ENCODE measurements around the gene PRKN.

GRCh38 chr6:162719528-162719927, 8.0 kb downstream of the PRKN start:
- no peak for TF ChIP-seq CTCF (conservative IDR thresholded peaks at IDR 0.05; ENCODE audit: low read depth in 2 of 2)
- TF ChIP-seq EZH2 (IDR thresholded peaks at IDR 0.05; ENCODE audit: low read depth, unreplicated experiment) = no peak
- TF ChIP-seq POLR2AphosphoS5 (IDR thresholded peaks at IDR 0.05; ENCODE audit: low read depth) = no peak
- no peak for TF ChIP-seq REST (IDR thresholded peaks at IDR 0.05; ENCODE audit: unreplicated experiment)
- no peak for TF ChIP-seq EZH2phosphoT487 (IDR thresholded peaks at IDR 0.05; ENCODE audit: unreplicated experiment)
- TF ChIP-seq STAT1 (IDR thresholded peaks at IDR 0.05; ENCODE audit: unreplicated experiment) = no peak
- no peak for TF ChIP-seq ZNF331 (CRISPR knock-in tag; IDR thresholded peaks at IDR 0.05; ENCODE audit: low read depth)
- no peak for TF ChIP-seq ZNF114 (CRISPR knock-in tag; IDR thresholded peaks at IDR 0.05)
- no peak for TF ChIP-seq JUNB (IDR thresholded peaks at IDR 0.05; ENCODE audit: unreplicated experiment)
- TF ChIP-seq CREB1 (CRISPR knock-in tag; IDR thresholded peaks at IDR 0.05; ENCODE audit: low read depth) = no peak
- no peak for TF ChIP-seq NANOG (IDR thresholded peaks at IDR 0.05; ENCODE audit: borderline replicate concordance)
- no peak for TF ChIP-seq ETS1 (IDR thresholded peaks at IDR 0.05)
- TF ChIP-seq ZNF462 (CRISPR knock-in tag; IDR thresholded peaks at IDR 0.05) = no peak

Data from GM23338 (cell line).